ENCODE data around the gene TMTC1.
"Not testable (repeated sequence)": the region's sequence is repeated elsewhere in the genome, so short reads cannot be mapped to it uniquely, and the experiment has no call there.

TMTC1 gene

GRCh38 chr12:29562110-29562804 is 221.5 kb downstream of the TMTC1 start:
- no peak for DNase-seq

GRCh38 chr12:29561664-29562071 is 222.1 kb downstream of the TMTC1 start:
- DNase-seq, result no peak

- no peak for DNase-seq
Measured at GRCh38 chr12:29559198-29559597, 224.5 kb downstream of the TMTC1 start.

- DNase-seq, result no peak
Measured at GRCh38 chr12:29556363-29556762, 227.4 kb downstream of the TMTC1 start.

GRCh38 chr12:29555451-29555850 is 228.3 kb downstream of the TMTC1 start:
- DNase-seq, result not testable (repeated sequence)

- DNase-seq, result no peak
Measured at GRCh38 chr12:29552994-29553748, 230.6 kb downstream of the TMTC1 start.

GRCh38 chr12:29552324-29552927 is 231.3 kb downstream of the TMTC1 start:
- peak; percentile 76 for DNase-seq

GRCh38 chr12:29551812-29552211 is 231.9 kb downstream of the TMTC1 start:
- no peak for DNase-seq

GRCh38 chr12:29547864-29548263 is 235.9 kb downstream of the TMTC1 start:
- no peak for DNase-seq

- no peak for DNase-seq
Measured at GRCh38 chr12:29547151-29547632, 236.6 kb downstream of the TMTC1 start.

- DNase-seq, result no peak
Measured at GRCh38 chr12:29546000-29546399, 237.7 kb downstream of the TMTC1 start.

GRCh38 chr12:29545102-29545467 is 238.7 kb downstream of the TMTC1 start:
- no peak for DNase-seq

- no peak for DNase-seq
Measured at GRCh38 chr12:29544428-29545101, 239.2 kb downstream of the TMTC1 start.

- no peak for DNase-seq
Measured at GRCh38 chr12:29543036-29543435, 240.7 kb downstream of the TMTC1 start.

GRCh38 chr12:29537298-29537697 is 246.4 kb downstream of the TMTC1 start:
- no peak for DNase-seq

- no peak for DNase-seq
Measured at GRCh38 chr12:29534935-29535334, 248.8 kb downstream of the TMTC1 start.

- DNase-seq, result no peak
Measured at GRCh38 chr12:29533815-29534489, 249.8 kb downstream of the TMTC1 start.

- no peak for DNase-seq
Measured at GRCh38 chr12:29531471-29531870, 252.3 kb downstream of the TMTC1 start.

GRCh38 chr12:29530436-29530835 is 253.3 kb downstream of the TMTC1 start:
- no peak for DNase-seq

GRCh38 chr12:29528161-29528560 is 255.6 kb downstream of the TMTC1 start:
- no peak for DNase-seq

GRCh38 chr12:29521951-29522350 is 261.8 kb downstream of the TMTC1 start:
- DNase-seq, result no peak

- peak; percentile 24 for DNase-seq
Measured at GRCh38 chr12:29519585-29520182, 264.1 kb downstream of the TMTC1 start.

Data from activated CD4-positive, alpha-beta T cell treated with anti-CD3 and anti-CD28 coated beads for 48 hours (primary cell).